ENCODE measurements around the gene SGCA. TPM values are rescaled to one million over a fixed set of nuclear protein-coding genes. Genes with fewer than 3 reads are reported as not detected.

The SGCA gene
- total RNA-seq, 2 donors from 2014 or later = 0.51 to 2.6 TPM

GRCh38 chr17:50187751-50188530, 22.1 kb downstream of the SGCA start:
- Histone ChIP-seq H3K36me3 (ENCODE audit: control insufficient read depth, insufficient read depth, low read length) (peaks cover 12% of the 10 kb centered on the region), H3K4me3 (ENCODE audit: low read length) (no peak overlapping the region), H3K9me3 (ENCODE audit: control insufficient read depth, low read length) (no peaks in the 10 kb centered on the region), H3K9ac (ENCODE audit: extremely low read depth, low read length, poor library complexity, severe bottlenecking) (no peak overlapping the region), H3K4me1 (ENCODE audit: control insufficient read depth, insufficient read depth, low read length) (no peaks in the 10 kb centered on the region), H3K27ac (ENCODE audit: low read depth, low read length) (no peak overlapping the region), H3K27me3 (ENCODE audit: control insufficient read depth, insufficient read depth, low read length, poor library complexity, severe bottlenecking) (no peaks in the 10 kb centered on the region)
- no peak for TF ChIP-seq CTCF (conservative IDR thresholded peaks at IDR 0.05)
- H3K9me3 Mint-ChIP-seq = no peaks in the 10 kb centered on the region
- H3K27me3 Mint-ChIP-seq (ENCODE audit: insufficient read depth) = no peaks in the 10 kb centered on the region
- 91 to 96% methylated on average over 7 to 16 of the region's 17 CpGs for WGBS, 2 experiments (ENCODE audit: insufficient coverage in 1 of 2, insufficient read length in 1 of 2)
- peaks cover 11% of the 10 kb centered on the region for H3K4me1 Mint-ChIP-seq
- H3K4me3 Mint-ChIP-seq = no peak overlapping the region
- no peak overlapping the region for H3K27ac Mint-ChIP-seq
- no peak for DNase-seq
- H3K36me3 Mint-ChIP-seq (ENCODE audit: low read depth) = peaks cover 36% of the 10 kb centered on the region

- Histone ChIP-seq H3K27ac (ENCODE audit: low read depth, low read length) (no peak overlapping the region), H3K27me3 (ENCODE audit: control insufficient read depth, insufficient read depth, low read length, poor library complexity, severe bottlenecking) (no peaks in the 10 kb centered on the region), H3K36me3 (ENCODE audit: control insufficient read depth, insufficient read depth, low read length) (peaks cover 12% of the 10 kb centered on the region), H3K4me1 (ENCODE audit: control insufficient read depth, insufficient read depth, low read length) (no peaks in the 10 kb centered on the region), H3K4me3 (ENCODE audit: low read length) (no peak overlapping the region), H3K9me3 (ENCODE audit: control insufficient read depth, low read length) (no peaks in the 10 kb centered on the region), H3K9ac (ENCODE audit: extremely low read depth, low read length, poor library complexity, severe bottlenecking) (no peak overlapping the region)
- peaks cover 37% of the 10 kb centered on the region for H3K36me3 Mint-ChIP-seq (ENCODE audit: low read depth)
- H3K4me1 Mint-ChIP-seq = peaks cover 9% of the 10 kb centered on the region
- no peaks in the 10 kb centered on the region for H3K27me3 Mint-ChIP-seq (ENCODE audit: insufficient read depth)
- H3K4me3 Mint-ChIP-seq = no peak overlapping the region
- no peak for TF ChIP-seq CTCF (conservative IDR thresholded peaks at IDR 0.05)
- no peak overlapping the region for H3K27ac Mint-ChIP-seq
- 92 to 97% methylated on average over 8 to 13 of the region's 13 CpGs for whole genome bisulfite sequencing, 2 experiments (ENCODE audit: insufficient coverage in 1 of 2, insufficient read length in 1 of 2)
- DNase-seq = no peak
- H3K9me3 Mint-ChIP-seq = no peaks in the 10 kb centered on the region
Measured at GRCh38 chr17:50188531-50188920, 22.7 kb downstream of the SGCA start.

GRCh38 chr17:50188921-50189549, 23.2 kb downstream of the SGCA start:
- no peak for TF ChIP-seq CTCF (conservative IDR thresholded peaks at IDR 0.05)
- 80 to 95% methylated on average over 2 to 11 of the region's 11 CpGs for WGBS, 2 experiments (ENCODE audit: insufficient coverage in 1 of 2, insufficient read length in 1 of 2)
- H3K36me3 Mint-ChIP-seq (ENCODE audit: low read depth) = peaks cover 42% of the 10 kb centered on the region
- Histone ChIP-seq H3K9me3 (ENCODE audit: control insufficient read depth, low read length) (no peaks in the 10 kb centered on the region), H3K27me3 (ENCODE audit: control insufficient read depth, insufficient read depth, low read length, poor library complexity, severe bottlenecking) (no peaks in the 10 kb centered on the region), H3K27ac (ENCODE audit: low read depth, low read length) (no peak overlapping the region), H3K36me3 (ENCODE audit: control insufficient read depth, insufficient read depth, low read length) (peaks cover 15% of the 10 kb centered on the region), H3K9ac (ENCODE audit: extremely low read depth, low read length, poor library complexity, severe bottlenecking) (no peak overlapping the region), H3K4me1 (ENCODE audit: control insufficient read depth, insufficient read depth, low read length) (no peaks in the 10 kb centered on the region), H3K4me3 (ENCODE audit: low read length) (no peak overlapping the region)
- H3K27ac Mint-ChIP-seq = no peak overlapping the region
- H3K4me3 Mint-ChIP-seq = no peak overlapping the region
- H3K27me3 Mint-ChIP-seq (ENCODE audit: insufficient read depth) = no peaks in the 10 kb centered on the region
- DNase-seq = no peak
- H3K9me3 Mint-ChIP-seq = no peaks in the 10 kb centered on the region
- H3K4me1 Mint-ChIP-seq = peaks cover 5% of the 10 kb centered on the region

Measured in endodermal cell (in vitro differentiated cells).